ENCODE measurements around the gene CHL1. TPM values are rescaled to one million over a fixed set of nuclear protein-coding genes. Genes with fewer than 3 reads are reported as not detected.

CHL1 gene
- total RNA-seq, 2 donors from 2014 or later, result 6.1 to 10.5 TPM

DNA sequence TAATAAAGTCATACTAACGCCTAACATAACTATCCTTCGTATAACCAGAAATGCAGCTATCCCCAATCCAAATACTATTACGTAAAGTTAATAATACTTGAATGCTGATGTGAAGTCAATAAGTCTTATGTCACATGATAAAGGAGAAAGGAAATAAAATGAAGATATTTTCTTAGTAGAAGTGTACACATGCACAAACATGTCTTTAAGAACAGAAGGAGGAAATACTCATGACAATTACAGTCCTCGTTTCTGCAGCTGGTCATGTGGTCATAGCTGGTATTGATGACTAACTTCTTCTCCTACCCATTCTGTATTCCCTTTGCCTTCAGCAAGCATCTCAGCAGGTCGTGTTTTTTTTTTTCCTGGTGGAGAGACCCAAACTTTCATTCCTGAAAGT is 244.3 kb downstream of the CHL1 start:
- H3K27ac ChIP-seq, result no peak overlapping the region
- intact Hi-C loops (cut with DNase I), result no loop called here
- no peaks in the 10 kb centered on the region for H3K36me3 ChIP-seq
- no peak overlapping the region for H3K4me3 ChIP-seq
- DNase-seq (ENCODE audit: low spot score), result no peak
- no peaks in the 10 kb centered on the region for H3K4me1 ChIP-seq (replicated peaks)
- no peaks in the 10 kb centered on the region for H3K9me3 ChIP-seq
- TF ChIP-seq POLR2A (IDR thresholded peaks at IDR 0.05) (no peak), POLR2AphosphoS5 (IDR thresholded peaks at IDR 0.05) (no peak)
- TF ChIP-seq, protein P1, sequence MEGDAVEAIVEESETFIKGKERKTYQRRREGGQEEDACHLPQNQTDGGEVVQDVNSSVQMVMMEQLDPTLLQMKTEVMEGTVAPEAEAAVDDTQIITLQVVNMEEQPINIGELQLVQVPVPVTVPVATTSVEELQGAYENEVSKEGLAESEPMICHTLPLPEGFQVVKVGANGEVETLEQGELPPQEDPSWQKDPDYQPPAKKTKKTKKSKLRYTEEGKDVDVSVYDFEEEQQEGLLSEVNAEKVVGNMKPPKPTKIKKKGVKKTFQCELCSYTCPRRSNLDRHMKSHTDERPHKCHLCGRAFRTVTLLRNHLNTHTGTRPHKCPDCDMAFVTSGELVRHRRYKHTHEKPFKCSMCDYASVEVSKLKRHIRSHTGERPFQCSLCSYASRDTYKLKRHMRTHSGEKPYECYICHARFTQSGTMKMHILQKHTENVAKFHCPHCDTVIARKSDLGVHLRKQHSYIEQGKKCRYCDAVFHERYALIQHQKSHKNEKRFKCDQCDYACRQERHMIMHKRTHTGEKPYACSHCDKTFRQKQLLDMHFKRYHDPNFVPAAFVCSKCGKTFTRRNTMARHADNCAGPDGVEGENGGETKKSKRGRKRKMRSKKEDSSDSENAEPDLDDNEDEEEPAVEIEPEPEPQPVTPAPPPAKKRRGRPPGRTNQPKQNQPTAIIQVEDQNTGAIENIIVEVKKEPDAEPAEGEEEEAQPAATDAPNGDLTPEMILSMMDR (IDR thresholded peaks at IDR 0.05), result no peak
- no peaks in the 10 kb centered on the region for H3K27me3 ChIP-seq (replicated peaks; ENCODE audit: insufficient read depth)
- WGBS, result 56% methylated on average over 5 of the region's 5 CpGs

DNA sequence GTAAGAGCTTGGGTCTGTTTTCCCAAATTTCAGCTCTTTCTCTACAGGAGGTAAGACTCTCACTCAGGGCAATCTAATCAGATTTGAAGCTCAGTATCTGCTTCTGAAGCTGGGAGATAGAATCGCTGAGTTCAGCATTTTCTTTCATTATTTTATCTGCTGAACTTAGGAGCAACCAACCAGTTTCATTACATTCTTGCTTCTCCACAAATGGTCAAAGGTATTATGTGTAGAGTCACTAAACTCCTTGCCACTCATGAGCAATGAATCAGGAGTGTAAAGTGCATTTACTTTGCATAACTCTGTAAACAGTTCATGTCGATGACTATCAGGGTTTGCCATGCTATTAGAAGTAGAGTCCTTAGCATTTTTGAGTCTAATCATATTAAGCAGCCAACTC is 249.4 kb downstream of the CHL1 start:
- intact Hi-C loops (cut with DNase I), result no loop called here
- TF ChIP-seq POLR2A (IDR thresholded peaks at IDR 0.05) (no peak), POLR2AphosphoS5 (IDR thresholded peaks at IDR 0.05) (no peak)
- TF ChIP-seq, protein P1 (IDR thresholded peaks at IDR 0.05), result no peak
- H3K27ac ChIP-seq, result no peak overlapping the region
- DNase-seq (ENCODE audit: low spot score), result no peak
- 82% methylated on average over 2 of the region's 2 CpGs for WGBS
- H3K27me3 ChIP-seq (replicated peaks; ENCODE audit: insufficient read depth), result no peaks in the 10 kb centered on the region
- H3K36me3 ChIP-seq, result no peaks in the 10 kb centered on the region
- no peak overlapping the region for H3K4me3 ChIP-seq
- H3K9me3 ChIP-seq, result no peaks in the 10 kb centered on the region
- no peaks in the 10 kb centered on the region for H3K4me1 ChIP-seq (replicated peaks)

DNA sequence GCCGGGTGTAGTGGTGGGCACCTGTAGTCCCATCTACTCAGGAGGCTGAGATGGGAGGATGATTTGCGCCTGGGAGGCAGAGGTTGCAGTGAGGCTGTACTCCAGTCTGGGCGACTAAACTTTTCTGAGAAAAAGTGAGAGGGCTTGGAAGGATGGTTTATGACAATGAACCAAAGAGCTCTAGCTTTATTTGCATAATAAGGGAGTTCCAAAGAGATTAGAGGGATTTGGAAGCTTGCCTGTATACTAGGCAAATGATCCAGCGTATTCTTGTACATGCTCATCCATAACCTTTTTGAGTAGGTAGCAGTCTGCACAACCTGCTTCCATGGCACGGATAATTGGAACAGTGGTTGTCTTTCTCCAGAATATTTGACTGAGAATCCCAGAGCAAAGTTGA is 251.1 kb downstream of the CHL1 start:
- TF ChIP-seq, protein P1 (IDR thresholded peaks at IDR 0.05), result no peak
- H3K27ac ChIP-seq, result no peak overlapping the region
- H3K27me3 ChIP-seq (replicated peaks; ENCODE audit: insufficient read depth), result no peaks in the 10 kb centered on the region
- no peaks in the 10 kb centered on the region for H3K4me1 ChIP-seq (replicated peaks)
- DNase-seq (ENCODE audit: low spot score), result no peak
- no peaks in the 10 kb centered on the region for H3K9me3 ChIP-seq
- H3K4me3 ChIP-seq, result no peak overlapping the region
- intact Hi-C loops (cut with DNase I), result no loop called here
- WGBS, result 93% methylated on average over 5 of the region's 5 CpGs
- no peaks in the 10 kb centered on the region for H3K36me3 ChIP-seq

DNA sequence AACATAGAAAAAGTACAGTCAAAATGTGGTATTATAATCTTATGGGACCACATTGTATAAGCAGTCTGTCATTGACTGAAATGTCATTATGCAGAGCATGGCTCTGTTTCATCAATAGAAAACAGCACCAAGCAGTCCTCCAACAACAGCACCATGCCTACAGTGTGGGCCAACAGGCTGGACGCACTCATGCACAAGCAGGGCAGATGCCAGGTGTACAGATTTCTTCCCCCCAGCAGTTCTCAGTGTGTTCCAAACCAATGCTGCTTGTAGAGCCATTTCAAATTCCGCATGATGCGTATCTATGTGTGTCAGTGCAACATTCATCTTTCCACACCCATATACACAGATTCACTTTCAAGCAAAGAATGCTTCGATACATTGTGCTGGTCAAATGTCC is 253.1 kb downstream of the CHL1 start:
- H3K4me3 ChIP-seq, result no peak overlapping the region
- H3K9me3 ChIP-seq, result no peaks in the 10 kb centered on the region
- WGBS, result 93% methylated on average over 4 of the region's 4 CpGs
- H3K4me1 ChIP-seq (replicated peaks), result no peaks in the 10 kb centered on the region
- H3K27ac ChIP-seq, result no peak overlapping the region
- DNase-seq (ENCODE audit: low spot score), result no peak
- no peaks in the 10 kb centered on the region for H3K27me3 ChIP-seq (replicated peaks; ENCODE audit: insufficient read depth)
- TF ChIP-seq, protein P1 (IDR thresholded peaks at IDR 0.05), result no peak
- TF ChIP-seq POLR2AphosphoS5 (IDR thresholded peaks at IDR 0.05) (no peak), POLR2A (IDR thresholded peaks at IDR 0.05) (no peak)
- H3K36me3 ChIP-seq, result no peaks in the 10 kb centered on the region
- intact Hi-C loops (cut with DNase I), result no loop called here

DNA sequence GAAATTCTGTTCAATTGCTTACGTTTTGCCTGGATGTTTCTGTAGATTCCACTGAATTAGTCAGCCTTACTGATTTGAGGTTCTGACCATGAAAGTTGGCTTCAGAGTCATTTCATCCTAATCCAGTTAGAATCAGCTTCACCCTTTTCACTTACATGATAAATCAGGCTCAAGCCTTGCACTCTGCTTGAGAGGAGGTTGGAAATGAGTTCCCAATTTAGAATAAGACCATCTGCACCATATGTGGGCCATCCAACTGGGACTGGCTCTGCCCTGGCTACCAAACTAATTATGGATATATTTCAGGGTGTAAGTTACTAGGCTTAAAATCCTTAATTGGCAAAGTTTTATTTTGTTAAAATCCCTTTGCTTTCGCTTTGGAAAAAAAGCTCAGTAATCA is 255.7 kb downstream of the CHL1 start:
- no peak for TF ChIP-seq POLR2A (IDR thresholded peaks at IDR 0.05)
- H3K4me1 ChIP-seq (replicated peaks), result no peaks in the 10 kb centered on the region
- H3K9me3 ChIP-seq, result no peaks in the 10 kb centered on the region
- H3K27ac ChIP-seq, result no peak overlapping the region
- no peak for DNase-seq (ENCODE audit: low spot score)
- intact Hi-C loops (cut with DNase I), result no loop called here
- no peak overlapping the region for H3K4me3 ChIP-seq
- H3K27me3 ChIP-seq (replicated peaks; ENCODE audit: insufficient read depth), result no peaks in the 10 kb centered on the region
- no peaks in the 10 kb centered on the region for H3K36me3 ChIP-seq
- WGBS, result 84% methylated on average over 2 of the region's 2 CpGs

All from prostate gland (tissue), 2 donors.